H9 (cell line): Measurements from ENCODE around the gene POU2AF1. TPM values are rescaled to one million over a fixed set of nuclear protein-coding genes. Genes with fewer than 3 reads are reported as not detected.

Experiments
- DNase-seq: peaks from one replicate; pipeline ENCODE4 v3.0.0-alpha.2; 2017
- H2AFZ ChIP-seq: one replicate; pipeline ENCODE4 v1.6.1; 2013; ENCODE audit warnings: mild to moderate bottlenecking, low read length, control low read depth, moderate library complexity
- H2AK5ac ChIP-seq: 2 replicates; pipeline ENCODE4 v1.6.1; 2013; ENCODE audit warnings: low read length, control low read depth, mixed read lengths; ENCODE audit not compliant: insufficient read length
- H2BK120ac ChIP-seq: one replicate; pipeline ENCODE4 v1.6.1; 2013; ENCODE audit warnings: low read depth, mild to moderate bottlenecking, low read length, control low read depth, inconsistent platforms; ENCODE audit not compliant: poor library complexity, severe bottlenecking
- H2BK12ac ChIP-seq: 2 replicates; pipeline ENCODE4 v1.6.1; 2013; ENCODE audit warnings: low read length, control low read depth, mixed read lengths, low read depth; ENCODE audit not compliant: insufficient read length
- H2BK15ac ChIP-seq: 2 replicates; pipeline ENCODE4 v1.6.1; 2013; ENCODE audit warnings: low read depth, low read length, control low read depth
- H2BK20ac ChIP-seq: one replicate; pipeline ENCODE4 v1.6.1; 2013; ENCODE audit warnings: low read depth, mild to moderate bottlenecking, low read length, control low read depth, inconsistent platforms; ENCODE audit not compliant: poor library complexity, severe bottlenecking
- H2BK5ac ChIP-seq: 2 replicates; pipeline ENCODE4 v1.6.1; 2013; ENCODE audit warnings: low read length, control low read depth, mixed read lengths; ENCODE audit not compliant: insufficient read length
- H3K14ac ChIP-seq: 2 replicates; pipeline ENCODE4 v1.6.1; 2013; ENCODE audit warnings: low read length, control low read depth; ENCODE audit not compliant: insufficient read depth
- H3K18ac ChIP-seq: 2 replicates; pipeline ENCODE4 v1.6.1; 2013; ENCODE audit warnings: low read depth, mild to moderate bottlenecking, mixed read lengths, low read length, control low read depth; ENCODE audit not compliant: insufficient read length
- H3K23ac ChIP-seq: 2 replicates; pipeline ENCODE4 v1.6.1; 2013; ENCODE audit warnings: low read length, control low read depth, mixed read lengths, low read depth; ENCODE audit not compliant: insufficient read length
- H3K23me2 ChIP-seq: 2 replicates; pipeline ENCODE4 v1.6.1; 2013; ENCODE audit warnings: low read depth, mild to moderate bottlenecking, mixed read lengths, low read length, control low read depth; ENCODE audit not compliant: insufficient read length, poor library complexity, severe bottlenecking
- H3K27ac ChIP-seq: 2 replicates; pipeline ENCODE4 v1.5.1; 2013; ENCODE audit warnings: low read length, control low read depth, mixed read lengths, low read depth; ENCODE audit not compliant: insufficient read length
- H3K27me3 ChIP-seq: 2 replicates; pipeline ENCODE4 v1.6.1; 2013; ENCODE audit warnings: low read length, control low read depth, inconsistent platforms; ENCODE audit not compliant: insufficient read depth
- H3K4ac ChIP-seq: 2 replicates; pipeline ENCODE4 v1.6.1; 2013; ENCODE audit warnings: low read depth, mild to moderate bottlenecking, control low read depth, inconsistent platforms, low read length, moderate library complexity
- H3K4me1 ChIP-seq: 2 replicates; pipeline ENCODE4 v1.6.1; 2013; ENCODE audit warnings: low read length, control low read depth, inconsistent platforms; ENCODE audit not compliant: insufficient read depth
- H3K4me2 ChIP-seq: 2 replicates; pipeline ENCODE4 v1.6.1; 2013; ENCODE audit warnings: low read length, control low read depth, mixed read lengths; ENCODE audit not compliant: insufficient read length, insufficient read depth
- H3K56ac ChIP-seq: 2 replicates; pipeline ENCODE4 v1.6.1; 2013; ENCODE audit warnings: low read depth, mild to moderate bottlenecking, mixed read lengths, low read length, control low read depth; ENCODE audit not compliant: insufficient read length
- H3K79me1 ChIP-seq: 2 replicates; pipeline ENCODE4 v1.6.1; 2013; ENCODE audit warnings: low read depth, mild to moderate bottlenecking, moderate library complexity, low read length, control low read depth, inconsistent platforms; ENCODE audit not compliant: insufficient read depth, poor library complexity, severe bottlenecking
- H3K79me2 ChIP-seq: 2 replicates; pipeline ENCODE4 v1.6.1; 2013; ENCODE audit warnings: low read length, control low read depth, inconsistent platforms; ENCODE audit not compliant: insufficient read depth
- H3K9ac ChIP-seq: 2 replicates; pipeline ENCODE4 v1.6.1; 2013; ENCODE audit warnings: low read length, control low read depth, mixed read lengths; ENCODE audit not compliant: insufficient read length; ENCODE audit errors: extremely low read depth
- H3K9me3 ChIP-seq: one replicate; pipeline ENCODE4 v1.6.1; 2013; ENCODE audit warnings: low read depth, low read length, inconsistent platforms; ENCODE audit not compliant: control insufficient read depth
- H3T11ph ChIP-seq: one replicate; pipeline ENCODE4 v1.6.1; 2013; ENCODE audit warnings: mild to moderate bottlenecking, low read length, control low read depth, inconsistent platforms
- H4K20me1 ChIP-seq: one replicate; pipeline ENCODE4 v1.6.1; 2013; ENCODE audit not compliant: control insufficient read depth, insufficient read length, insufficient read depth
- H4K5ac ChIP-seq: 2 replicates; pipeline ENCODE4 v1.6.1; 2013; ENCODE audit warnings: low read depth, mild to moderate bottlenecking, mixed read lengths, low read length, control low read depth; ENCODE audit not compliant: insufficient read length
- H4K8ac ChIP-seq: replicated peaks from 2 replicates; pipeline ENCODE4 v1.6.1; 2013; ENCODE audit warnings: low read length, control low read depth, mixed read lengths, low read depth; ENCODE audit not compliant: insufficient read length
- H4K91ac ChIP-seq: 2 replicates; pipeline ENCODE4 v1.6.1; 2013; ENCODE audit warnings: low read depth, mild to moderate bottlenecking, moderate library complexity, mixed read lengths, low read length, control low read depth; ENCODE audit not compliant: insufficient read length
- H3K27ac Mint-ChIP-seq, 3 experiments: 2 replicates in 2 of 3; 3 replicates in 1 of 3; pipeline ENCODE4 v1.8.0; 2020 to 2021; ENCODE audit warnings: mixed read lengths in 3 of 3, mild to moderate bottlenecking in 1 of 3, moderate library complexity in 1 of 3
- H3K27me3 Mint-ChIP-seq: 2 replicates; pipeline ENCODE4 v1.8.0; 2021; ENCODE audit warnings: low read depth, mild to moderate bottlenecking, moderate library complexity, mixed read lengths
- H3K36me3 Mint-ChIP-seq, 3 experiments: 2 replicates in 2 of 3; 3 replicates in 1 of 3; pipeline ENCODE4 v1.8.0; 2020 to 2021; ENCODE audit warnings: low read depth in 3 of 3, mixed read lengths in 3 of 3; ENCODE audit not compliant: insufficient read depth in 1 of 3
- H3K4me1 Mint-ChIP-seq, 2 experiments: 2 replicates each; pipeline ENCODE4 v1.8.0; 2020; ENCODE audit warnings: mixed read lengths in 2 of 2
- H3K4me3 Mint-ChIP-seq, 2 experiments: 2 replicates in 1 of 2; 3 replicates in 1 of 2; pipeline ENCODE4 v1.8.0; 2020 to 2021; ENCODE audit warnings: mild to moderate bottlenecking in 2 of 2, mixed read lengths in 2 of 2, moderate library complexity in 1 of 2
- H3K9me3 Mint-ChIP-seq, 2 experiments: 2 replicates in 1 of 2; 3 replicates in 1 of 2; pipeline ENCODE4 v1.8.0; 2020; ENCODE audit warnings: mild to moderate bottlenecking in 2 of 2, mixed read lengths in 2 of 2, moderate library complexity in 1 of 2
- CTCF ChIP-seq: fragments of 200-600 bp; sonication (generic); conservative IDR thresholded peaks from 3 replicates; pipeline ENCODE4 v1.8.0; 2021; ENCODE audit warnings: antibody characterized with exemption, mild to moderate bottlenecking
- WGBS: extraction: QIAGEN DNeasy Blood & Tissue Kit; methylation state at CpG from one replicate; pipeline ENCODE4 v1.1.7; 2013; ENCODE audit warnings: missing lambda C conversion rate, low lambda C conversion rate, mixed read lengths; ENCODE audit not compliant: insufficient read length; ENCODE audit errors: extremely low coverage; 5-methylcytosine and 5-hydroxymethylcytosine counted together
- total RNA-seq: library from RNA; stranded (reverse); gene quantifications from 2 replicates; pipeline ENCODE4 v1.2.1, GENCODE V29; 2021

Gene POU2AF1
- total RNA-seq, 1 experiment from 2014 or later: not detected

- Histone ChIP-seq H3K27me3 (no peaks in the 10 kb centered on the region), H3K23me2 (no peaks in the 10 kb centered on the region), H3K27ac (no peak overlapping the region), H3K4me2 (no peak overlapping the region), H2BK20ac (no peak overlapping the region), H3K4me1 (no peaks in the 10 kb centered on the region), H2BK120ac (no peak overlapping the region), H2BK12ac (no peak overlapping the region), H3K23ac (no peak overlapping the region), H4K20me1 (no peaks in the 10 kb centered on the region), H4K8ac (no peak overlapping the region), H3K79me1 (no peaks in the 10 kb centered on the region), H2BK15ac (no peak overlapping the region), H3K79me2 (no peaks in the 10 kb centered on the region), H3K18ac (no peak overlapping the region), H2BK5ac (no peak overlapping the region), H3T11ph (no peak overlapping the region), H2AK5ac (no peak overlapping the region), H3K4ac (no peak overlapping the region), H3K14ac (no peak overlapping the region), H3K9ac (no peak overlapping the region), H4K91ac (no peak overlapping the region), H3K56ac (no peak overlapping the region), H3K9me3 (no peaks in the 10 kb centered on the region), H4K5ac (no peak overlapping the region), H2AFZ (no peak overlapping the region)
- TF ChIP-seq CTCF: no peak
- no peak for DNase-seq
- no CpG with 5 or more reads among the region's 3 CpGs for WGBS
- Mint-ChIP-seq H3K36me3 (no peaks in the 10 kb centered on the region), H3K9me3 (no peaks in the 10 kb centered on the region), H3K4me1 (no peaks in the 10 kb centered on the region), H3K27me3 (no peaks in the 10 kb centered on the region), H3K27ac (no peak overlapping the region), H3K4me3 (no peak overlapping the region)
Measured at GRCh38 chr11:111364503-111364902, 14.6 kb downstream of the POU2AF1 start.
